ENCODE measurements around the gene ACTA1.
"Not testable (repeated sequence)": the region's sequence is repeated elsewhere in the genome, so short reads cannot be mapped to it uniquely, and the experiment has no call there.

ACTA1 gene

GRCh38 chr1:229407206-229408026 lies 26.5 kb downstream of the ACTA1 start:
- DNase-seq: no peak

DNA sequence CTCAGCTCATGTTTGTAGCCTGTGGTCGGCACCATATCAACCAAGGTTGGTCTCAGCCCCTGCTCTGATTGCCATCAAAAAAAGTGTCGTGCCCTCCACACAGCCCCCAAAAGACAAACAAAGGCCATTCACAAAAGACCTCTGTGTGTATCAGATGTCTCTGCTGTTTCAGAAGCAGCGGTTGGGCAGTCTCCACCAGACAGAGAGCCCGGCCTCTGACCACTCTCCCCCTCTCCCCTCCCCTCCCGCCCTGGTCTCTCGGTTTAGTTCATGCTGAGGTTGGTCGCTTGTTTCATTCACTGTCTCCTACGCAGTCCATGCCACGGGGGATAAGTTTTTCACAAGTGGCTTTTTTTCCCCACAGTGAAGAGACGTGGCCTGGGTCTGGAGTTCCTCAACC lies 27.1 kb downstream of the ACTA1 start:
- DNase-seq: no peak

DNA sequence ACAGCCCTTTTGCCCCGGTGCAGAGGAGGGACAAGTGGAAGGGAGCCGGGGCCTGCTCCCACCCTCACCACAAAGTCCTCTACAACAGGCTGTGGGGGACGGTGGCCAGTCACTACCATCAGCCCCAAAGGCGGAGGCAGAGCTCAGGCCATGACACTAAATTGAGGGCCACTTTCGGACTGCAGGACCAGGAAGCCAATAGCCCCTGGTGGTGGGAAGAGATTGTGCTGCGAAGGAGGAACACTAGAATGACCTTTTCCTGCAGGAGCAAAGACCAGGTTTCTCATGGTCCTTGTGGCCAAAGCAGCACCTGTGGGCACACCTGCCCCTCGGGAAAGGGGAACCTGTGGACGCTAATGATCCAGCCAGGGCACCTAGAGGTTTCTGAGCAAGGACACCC lies 30.3 kb downstream of the ACTA1 start:
- DNase-seq: no peak

DNA sequence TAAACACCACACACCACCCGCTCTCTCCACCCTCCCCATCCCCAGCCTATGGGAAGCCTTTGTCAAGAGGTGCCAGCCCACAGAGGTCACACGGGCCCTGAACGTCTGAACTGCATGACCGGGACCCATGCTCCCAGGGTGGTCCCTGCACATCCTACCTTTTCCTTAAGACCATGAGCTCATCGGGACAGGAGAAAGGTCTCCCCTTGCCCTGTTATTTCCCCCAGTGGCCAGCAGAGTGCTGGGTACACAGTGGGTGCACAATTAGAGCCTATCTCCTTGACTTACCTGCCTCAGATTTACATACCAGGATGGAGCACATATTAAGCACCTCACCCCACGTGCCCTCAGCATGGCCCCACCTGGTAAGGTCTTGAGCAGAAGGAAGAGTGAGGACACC lies 30.9 kb downstream of the ACTA1 start:
- no peak for DNase-seq

- DNase-seq: not testable (repeated sequence)
Measured at GRCh38 chr1:229402329-229402728, 31.6 kb downstream of the ACTA1 start.

- DNase-seq: no peak
Measured at GRCh38 chr1:229397762-229398161, 36.1 kb downstream of the ACTA1 start.

DNA sequence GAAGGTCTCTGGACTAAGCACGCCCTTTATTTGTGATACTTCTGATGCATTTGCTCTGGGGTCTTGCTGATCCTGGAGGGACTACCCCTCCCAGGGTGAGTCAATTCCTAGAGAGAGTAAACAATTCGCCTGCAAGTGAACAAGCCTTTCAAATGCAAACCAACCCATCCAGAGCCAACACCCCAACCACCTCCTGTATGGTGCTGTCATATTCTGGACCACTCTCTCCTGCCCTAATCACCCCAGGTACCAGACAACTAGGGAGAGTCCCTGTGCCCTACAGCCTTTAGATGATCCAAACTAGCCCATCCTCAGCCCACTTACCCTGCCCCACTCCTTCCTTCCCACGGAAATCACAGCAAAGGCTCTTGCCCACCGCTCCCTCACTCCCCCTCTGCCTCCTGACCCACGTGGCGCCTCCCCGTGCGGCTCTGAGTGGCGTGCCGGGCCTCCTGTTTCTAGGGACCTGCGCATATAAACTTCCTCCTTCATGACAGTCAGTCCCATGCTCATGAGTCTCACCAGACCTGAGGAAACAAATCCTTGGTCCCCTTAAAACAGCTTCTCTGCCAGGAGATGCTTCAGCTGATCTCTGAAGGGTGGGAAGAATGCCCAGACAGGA lies 37.2 kb downstream of the ACTA1 start:
- DNase-seq: no peak

GRCh38 chr1:229394517-229394916 lies 39.4 kb downstream of the ACTA1 start:
- DNase-seq: not testable (repeated sequence)

GRCh38 chr1:229392936-229393335 lies 41.0 kb downstream of the ACTA1 start:
- no peak for DNase-seq

- DNase-seq: no peak
Measured at GRCh38 chr1:229390130-229390529, 43.8 kb downstream of the ACTA1 start.

- no peak for DNase-seq
Measured at GRCh38 chr1:229388897-229389580, 44.9 kb downstream of the ACTA1 start.

- DNase-seq: no peak
Measured at GRCh38 chr1:229385853-229386456, 47.9 kb downstream of the ACTA1 start.

GRCh38 chr1:229384822-229385221 lies 49.1 kb downstream of the ACTA1 start:
- no peak for DNase-seq

- DNase-seq: no peak
Measured at GRCh38 chr1:229383961-229384360, 49.9 kb downstream of the ACTA1 start.

DNA sequence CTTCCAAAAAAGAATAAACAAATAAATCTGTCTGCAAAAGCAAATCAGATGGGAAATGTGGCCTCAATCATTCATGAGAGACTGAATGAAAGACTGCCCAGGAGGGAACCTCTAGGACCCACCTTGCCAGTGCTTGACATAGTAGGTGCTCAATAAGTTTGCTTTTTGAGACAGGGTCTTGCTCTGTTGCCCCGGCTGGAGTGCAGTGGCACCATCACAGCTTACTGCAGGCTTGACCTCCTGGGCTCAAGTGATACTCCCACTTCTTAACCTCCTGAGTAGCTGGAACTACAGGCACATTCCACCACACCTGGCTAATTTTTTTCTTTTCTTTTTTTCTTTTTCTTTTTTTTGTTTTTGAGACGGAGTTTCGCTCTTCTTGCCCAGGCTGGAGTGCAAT lies 50.7 kb downstream of the ACTA1 start:
- no peak for DNase-seq
